ENCODE results near the gene TSNAX. TPM values are rescaled to one million over a fixed set of nuclear protein-coding genes. Genes with fewer than 3 reads are reported as not detected.
A peak's percentile ranks its signal among the peaks of the same experiment; 100 is the strongest.

Gene TSNAX
- total RNA-seq, 1 donor from 2014 or later: 42.4 TPM

GRCh38 chr1:231519166-231519565 is 9.3 kb upstream of the TSNAX start:
- no peak for DNase-seq

- DNase-seq: no peak
Observed at GRCh38 chr1:231522038-231522437, 6.4 kb upstream of the TSNAX start.

- DNase-seq: no peak
Observed at GRCh38 chr1:231522931-231523642, 5.4 kb upstream of the TSNAX start.

- no peak for DNase-seq
Observed at GRCh38 chr1:231523816-231524215, 4.7 kb upstream of the TSNAX start.

- no peak for DNase-seq
Observed at GRCh38 chr1:231526536-231526935, 1.9 kb upstream of the TSNAX start.

GRCh38 chr1:231527586-231528171 is 790 bp upstream of the TSNAX start:
- no peak for DNase-seq

- no peak for DNase-seq
Observed at GRCh38 chr1:231533240-231533639, 4.8 kb downstream of the TSNAX start.

- no peak for DNase-seq
Observed at GRCh38 chr1:231534703-231535159, 6.3 kb downstream of the TSNAX start.

- no peak for DNase-seq
Observed at GRCh38 chr1:231536099-231536498, 7.6 kb downstream of the TSNAX start.

- no peak for DNase-seq
Observed at GRCh38 chr1:231540847-231541246, 12.4 kb downstream of the TSNAX start.

GRCh38 chr1:231541842-231542241 is 13.4 kb downstream of the TSNAX start:
- peak; percentile 58 for DNase-seq

- peak; percentile 87 for DNase-seq
Observed at GRCh38 chr1:231544943-231545592, 16.6 kb downstream of the TSNAX start.

GRCh38 chr1:231546693-231547092 is 18.2 kb downstream of the TSNAX start:
- DNase-seq: no peak

GRCh38 chr1:231549733-231550447 is 21.4 kb downstream of the TSNAX start:
- DNase-seq: no peak

- peak; percentile 57 for DNase-seq
Observed at GRCh38 chr1:231550448-231550781, 21.9 kb downstream of the TSNAX start.

- peak; percentile 69 for DNase-seq
Observed at GRCh38 chr1:231553320-231553719, 24.9 kb downstream of the TSNAX start.

GRCh38 chr1:231554969-231555368 is 26.5 kb downstream of the TSNAX start:
- DNase-seq: no peak

GRCh38 chr1:231557411-231557810 is 28.9 kb downstream of the TSNAX start:
- DNase-seq: no peak

GRCh38 chr1:231557898-231558707 is 29.6 kb downstream of the TSNAX start:
- no peak for DNase-seq

GRCh38 chr1:231558708-231559185 is 30.3 kb downstream of the TSNAX start:
- DNase-seq: peak; percentile 57

GRCh38 chr1:231561647-231562383 is 33.3 kb downstream of the TSNAX start:
- DNase-seq: no peak

- no peak for DNase-seq
Observed at GRCh38 chr1:231563247-231563646, 34.8 kb downstream of the TSNAX start.
